Measurements from ENCODE around the gene FRMD4A. TPM values are rescaled to one million over a fixed set of nuclear protein-coding genes. Genes with fewer than 3 reads are reported as not detected.

Gene FRMD4A
- total and polyA plus RNA-seq, 10 of the 15 experiments (the other 5 are each of a cell fraction or from before 2014, with no cell fraction given) = 17.8 to 75.2 (median 39.1) TPM

DNA sequence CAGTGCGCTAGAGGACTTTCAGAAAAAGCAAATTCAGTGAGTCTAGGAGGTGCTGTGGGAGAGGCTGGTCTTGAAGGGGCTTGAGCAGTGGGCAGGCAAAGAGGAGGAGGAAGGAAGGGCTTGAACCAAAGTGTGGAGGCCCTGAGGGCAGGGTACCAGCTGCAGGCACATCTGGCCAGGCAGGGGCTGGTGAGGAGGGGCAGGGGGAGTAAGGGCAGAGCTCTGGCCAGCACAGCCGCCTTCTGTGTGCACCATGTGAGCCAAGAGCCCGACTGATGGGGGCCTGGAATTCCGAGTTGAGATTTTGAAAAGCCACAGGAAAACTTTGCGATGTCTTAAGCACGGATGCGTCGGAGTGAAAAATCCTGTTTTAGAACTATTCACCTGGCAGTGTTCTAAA, 669.5 kb downstream of the FRMD4A start (continued):
- TF ChIP-seq E2F8 (IDR thresholded peaks at IDR 0.05; ENCODE audit: low read depth, partially characterized antibody) = no peak
- TF ChIP-seq, protein P1, sequence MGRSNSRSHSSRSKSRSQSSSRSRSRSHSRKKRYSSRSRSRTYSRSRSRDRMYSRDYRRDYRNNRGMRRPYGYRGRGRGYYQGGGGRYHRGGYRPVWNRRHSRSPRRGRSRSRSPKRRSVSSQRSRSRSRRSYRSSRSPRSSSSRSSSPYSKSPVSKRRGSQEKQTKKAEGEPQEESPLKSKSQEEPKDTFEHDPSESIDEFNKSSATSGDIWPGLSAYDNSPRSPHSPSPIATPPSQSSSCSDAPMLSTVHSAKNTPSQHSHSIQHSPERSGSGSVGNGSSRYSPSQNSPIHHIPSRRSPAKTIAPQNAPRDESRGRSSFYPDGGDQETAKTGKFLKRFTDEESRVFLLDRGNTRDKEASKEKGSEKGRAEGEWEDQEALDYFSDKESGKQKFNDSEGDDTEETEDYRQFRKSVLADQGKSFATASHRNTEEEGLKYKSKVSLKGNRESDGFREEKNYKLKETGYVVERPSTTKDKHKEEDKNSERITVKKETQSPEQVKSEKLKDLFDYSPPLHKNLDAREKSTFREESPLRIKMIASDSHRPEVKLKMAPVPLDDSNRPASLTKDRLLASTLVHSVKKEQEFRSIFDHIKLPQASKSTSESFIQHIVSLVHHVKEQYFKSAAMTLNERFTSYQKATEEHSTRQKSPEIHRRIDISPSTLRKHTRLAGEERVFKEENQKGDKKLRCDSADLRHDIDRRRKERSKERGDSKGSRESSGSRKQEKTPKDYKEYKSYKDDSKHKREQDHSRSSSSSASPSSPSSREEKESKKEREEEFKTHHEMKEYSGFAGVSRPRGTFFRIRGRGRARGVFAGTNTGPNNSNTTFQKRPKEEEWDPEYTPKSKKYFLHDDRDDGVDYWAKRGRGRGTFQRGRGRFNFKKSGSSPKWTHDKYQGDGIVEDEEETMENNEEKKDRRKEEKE (IDR thresholded peaks at IDR 0.05) = no peak
- TF ChIP-seq MLLT1 (IDR thresholded peaks at IDR 0.05) = no peak
- no peak for TF ChIP-seq EP300 (IDR thresholded peaks at IDR 0.05; ENCODE audit: borderline replicate concordance in 1 of 2, control insufficient read depth in 1 of 2, low read depth in 2 of 2, low read length in 2 of 2)
- no peak for TF ChIP-seq ZBTB33 (IDR thresholded peaks at IDR 0.05)
- TF ChIP-seq CHD1 (IDR thresholded peaks at IDR 0.05; ENCODE audit: low read depth, low read length) = no peak

Data from GM12878 (cell line).